GM13976 (cell line): Measurements from ENCODE around the gene ENTHD1.
A peak's percentile ranks its signal among the peaks of the same experiment; 100 is the strongest.

Experiments
- DNase-seq: peaks from one replicate; pipeline ENCODE4 v3.0.0; 2012; ENCODE audit warnings: low spot score
- in situ Hi-C: fragments of 300-500 bp; cut with MboI; formaldehyde crosslinking; loops from one replicate; pipeline ENCODE4 v1.12.0; 2022; ENCODE audit warnings: low sequenced_read_pairs, mixed read lengths, inconsistent platforms; ENCODE audit not compliant: unreplicated experiment
- TF ChIP-seq, protein P1 (sequence below): IDR thresholded peaks from 2 replicates; pipeline ENCODE4 v1.5.1; 2012; ENCODE audit warnings: borderline replicate concordance, mild to moderate bottlenecking; ENCODE audit not compliant: insufficient read depth; ENCODE audit errors: extremely low read depth, missing control alignments, control extremely low read depth

Gene ENTHD1

GRCh38 chr22:39933741-39934140 lies 40.2 kb upstream of the ENTHD1 start:
- DNase-seq, result no peak
- in situ Hi-C loops, result no loop called here
- TF ChIP-seq, protein P1, sequence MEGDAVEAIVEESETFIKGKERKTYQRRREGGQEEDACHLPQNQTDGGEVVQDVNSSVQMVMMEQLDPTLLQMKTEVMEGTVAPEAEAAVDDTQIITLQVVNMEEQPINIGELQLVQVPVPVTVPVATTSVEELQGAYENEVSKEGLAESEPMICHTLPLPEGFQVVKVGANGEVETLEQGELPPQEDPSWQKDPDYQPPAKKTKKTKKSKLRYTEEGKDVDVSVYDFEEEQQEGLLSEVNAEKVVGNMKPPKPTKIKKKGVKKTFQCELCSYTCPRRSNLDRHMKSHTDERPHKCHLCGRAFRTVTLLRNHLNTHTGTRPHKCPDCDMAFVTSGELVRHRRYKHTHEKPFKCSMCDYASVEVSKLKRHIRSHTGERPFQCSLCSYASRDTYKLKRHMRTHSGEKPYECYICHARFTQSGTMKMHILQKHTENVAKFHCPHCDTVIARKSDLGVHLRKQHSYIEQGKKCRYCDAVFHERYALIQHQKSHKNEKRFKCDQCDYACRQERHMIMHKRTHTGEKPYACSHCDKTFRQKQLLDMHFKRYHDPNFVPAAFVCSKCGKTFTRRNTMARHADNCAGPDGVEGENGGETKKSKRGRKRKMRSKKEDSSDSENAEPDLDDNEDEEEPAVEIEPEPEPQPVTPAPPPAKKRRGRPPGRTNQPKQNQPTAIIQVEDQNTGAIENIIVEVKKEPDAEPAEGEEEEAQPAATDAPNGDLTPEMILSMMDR, result no peak

GRCh38 chr22:39932918-39933649 lies 39.5 kb upstream of the ENTHD1 start:
- TF ChIP-seq, protein P1, result peak; percentile 50
- DNase-seq, result peak; percentile 49
- in situ Hi-C loops, result no loop called here

DNA sequence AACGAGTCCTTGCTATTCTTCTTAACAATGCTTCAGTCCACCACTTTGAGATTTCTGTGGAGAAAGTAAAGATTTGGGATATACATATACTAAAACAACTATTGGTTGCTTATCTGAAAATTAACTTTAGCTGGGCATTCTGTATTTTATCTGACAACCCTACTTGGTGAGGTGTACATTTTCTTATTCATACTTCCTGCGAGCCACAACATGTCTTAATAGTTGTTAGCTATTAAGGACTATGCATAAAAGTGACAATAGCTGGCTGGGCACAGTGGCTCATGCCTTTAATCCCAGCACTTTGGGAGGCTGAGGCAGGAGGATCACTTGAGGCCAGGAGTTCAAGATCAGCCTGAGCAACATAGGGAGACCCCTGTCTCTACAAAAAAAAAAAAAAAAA lies 38.6 kb upstream of the ENTHD1 start:
- in situ Hi-C loops, result no loop called here
- TF ChIP-seq, protein P1, result no peak
- DNase-seq, result no peak

GRCh38 chr22:39931251-39931650 lies 37.7 kb upstream of the ENTHD1 start:
- DNase-seq, result no peak
- in situ Hi-C loops, result no loop called here
- TF ChIP-seq, protein P1, result no peak

DNA sequence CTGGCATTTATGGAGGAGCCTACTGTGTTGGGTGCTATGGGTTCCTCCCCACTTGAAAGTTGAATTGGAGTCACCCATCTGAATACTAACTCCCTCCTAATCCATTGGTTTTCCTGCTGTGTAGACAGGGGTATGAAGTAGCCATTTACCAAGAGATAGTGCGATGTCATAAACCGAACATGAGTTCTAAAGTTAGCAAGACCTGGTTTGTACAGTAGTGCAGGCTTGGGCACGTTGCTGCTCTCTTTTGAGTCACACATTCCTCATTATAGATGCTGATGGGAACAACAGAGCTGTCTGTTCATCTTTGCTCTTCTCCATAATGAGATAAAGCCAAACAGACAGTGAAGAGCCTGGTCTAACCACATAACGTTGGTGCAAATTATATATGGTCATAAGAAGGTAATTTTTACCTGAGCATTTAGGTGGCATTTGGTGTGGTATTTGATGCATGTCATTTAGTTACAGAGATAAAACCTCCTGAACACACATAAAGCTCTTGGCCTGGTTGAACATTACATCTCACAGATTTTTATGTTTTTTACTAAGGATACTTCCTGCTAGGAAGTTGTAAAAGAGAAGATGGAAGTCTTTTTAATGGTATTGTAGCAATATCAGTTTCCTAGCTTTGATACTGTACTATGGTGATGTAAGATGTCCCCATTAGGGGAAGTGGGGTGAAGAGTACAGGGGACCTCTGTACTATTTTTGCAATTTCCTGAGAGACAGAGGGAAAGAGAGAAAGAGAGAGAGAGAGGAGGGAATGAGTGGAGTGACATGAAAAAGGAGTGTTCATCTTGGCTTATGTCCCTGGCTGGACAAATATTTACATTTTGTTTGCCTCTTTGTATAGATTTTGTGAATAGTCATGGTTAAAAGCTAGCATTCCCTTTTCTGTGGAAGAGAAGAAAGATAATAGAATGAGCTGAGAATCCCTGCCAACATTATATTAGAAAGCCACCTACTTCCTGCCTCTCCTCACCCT lies 35.3 kb upstream of the ENTHD1 start:
- in situ Hi-C loops, result no loop called here
- no peak for DNase-seq
- TF ChIP-seq, protein P1, result no peak

DNA sequence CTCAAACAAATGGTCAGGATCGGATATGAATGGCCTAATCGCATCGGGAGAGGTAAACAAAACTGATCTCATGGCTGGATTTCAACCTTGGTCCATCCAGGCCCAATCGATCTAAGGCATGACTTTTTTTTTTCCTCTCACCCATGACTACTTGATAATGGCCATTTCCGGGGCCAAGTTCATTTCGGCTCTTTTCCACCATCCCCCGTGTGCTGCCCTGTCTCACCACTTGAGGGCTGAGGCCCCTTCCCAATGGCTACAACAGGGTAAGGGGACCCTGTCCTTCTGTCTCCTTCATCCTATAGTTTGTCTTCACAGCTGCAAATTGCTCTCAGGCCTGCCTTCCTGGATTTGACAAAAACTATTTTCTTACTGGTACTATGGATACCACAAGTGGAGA lies 34.0 kb upstream of the ENTHD1 start:
- TF ChIP-seq, protein P1, result no peak
- in situ Hi-C loops, result no loop called here
- no peak for DNase-seq
